Measurements from ENCODE around the gene SYDE2.
A peak's percentile ranks its signal among the peaks of the same experiment; 100 is the strongest.
"Not testable (repeated sequence)": the region's sequence is repeated elsewhere in the genome, so short reads cannot be mapped to it uniquely, and the experiment has no call there.

The SYDE2 gene

DNA sequence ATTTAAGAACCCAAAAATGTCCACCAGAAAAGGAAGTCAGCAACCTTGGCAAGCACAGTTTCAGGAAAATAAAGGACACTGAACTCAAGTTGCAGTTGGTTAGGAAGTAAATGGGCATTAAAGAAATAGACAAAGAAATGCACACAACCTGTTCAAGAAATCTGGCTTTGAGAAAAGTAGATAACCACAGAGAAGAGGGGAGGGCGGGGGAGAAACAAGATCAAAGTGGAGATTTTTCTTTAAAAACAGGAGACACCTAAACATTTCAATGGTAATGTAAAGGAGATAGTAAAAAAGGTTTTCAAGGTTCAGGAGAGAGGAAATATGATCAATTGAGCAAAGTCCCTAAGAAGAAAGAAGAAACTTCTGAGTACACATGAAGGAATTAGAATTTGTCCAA lies 29.1 kb downstream of the SYDE2 start:
- DNase-seq = no peak

DNA sequence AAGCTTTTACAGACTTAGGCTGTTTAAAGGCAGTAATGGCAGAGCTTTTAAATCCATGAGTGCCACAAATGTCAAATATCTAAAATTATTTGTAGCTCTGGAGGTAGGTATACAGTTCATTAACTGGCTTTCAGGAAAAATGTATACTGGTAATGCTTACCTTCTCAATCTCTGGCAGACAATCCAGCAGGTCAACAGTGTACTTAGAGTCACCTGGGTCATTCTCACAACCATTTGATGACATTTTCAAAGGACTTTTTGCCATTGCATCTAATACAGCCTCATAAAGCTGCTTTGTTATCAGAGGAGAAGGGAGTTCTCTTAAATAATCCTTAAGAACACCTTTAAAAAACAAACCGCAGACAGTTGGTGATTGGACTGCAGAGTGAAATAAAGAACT lies 31.9 kb downstream of the SYDE2 start:
- DNase-seq = no peak

DNA sequence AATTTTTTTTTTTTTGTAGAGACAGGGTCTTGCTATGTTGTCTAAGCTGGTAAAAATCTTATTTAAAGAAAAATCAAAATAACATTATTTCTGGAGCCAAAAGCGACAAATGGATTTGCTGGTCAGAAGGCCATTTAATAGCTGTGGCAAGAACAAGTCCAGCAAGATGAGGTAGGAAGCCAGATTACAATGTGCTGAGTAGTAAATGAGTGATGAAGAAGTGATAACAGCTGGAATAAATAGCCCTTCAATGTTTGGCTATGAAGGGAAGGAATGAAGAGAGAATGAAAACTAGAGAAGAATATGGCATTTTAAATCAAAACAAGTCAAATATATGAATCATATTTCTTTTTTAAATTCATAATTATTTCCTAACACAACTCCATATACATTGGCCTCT lies 34.5 kb downstream of the SYDE2 start:
- no peak for DNase-seq

DNA sequence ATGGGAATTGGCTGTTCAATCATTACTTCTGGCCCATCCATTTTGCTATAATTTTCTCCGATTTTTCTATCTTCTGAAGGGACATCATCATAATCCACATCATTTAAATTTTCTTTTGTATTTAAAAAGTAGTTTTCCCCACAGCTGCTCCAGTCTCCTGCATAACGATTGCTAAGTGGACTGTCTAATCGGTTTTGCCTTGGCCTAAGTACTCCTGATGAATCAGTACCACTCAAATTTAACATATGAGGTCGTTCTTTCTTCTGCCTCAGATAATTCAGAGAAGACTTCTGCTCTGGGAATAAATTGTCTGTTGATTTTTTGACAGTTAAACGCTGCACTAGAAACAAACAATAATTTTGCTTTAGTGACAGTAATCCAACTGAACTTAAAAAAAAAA lies 41.9 kb downstream of the SYDE2 start:
- DNase-seq = peak in 1 of 3 experiments; percentile 6

DNA sequence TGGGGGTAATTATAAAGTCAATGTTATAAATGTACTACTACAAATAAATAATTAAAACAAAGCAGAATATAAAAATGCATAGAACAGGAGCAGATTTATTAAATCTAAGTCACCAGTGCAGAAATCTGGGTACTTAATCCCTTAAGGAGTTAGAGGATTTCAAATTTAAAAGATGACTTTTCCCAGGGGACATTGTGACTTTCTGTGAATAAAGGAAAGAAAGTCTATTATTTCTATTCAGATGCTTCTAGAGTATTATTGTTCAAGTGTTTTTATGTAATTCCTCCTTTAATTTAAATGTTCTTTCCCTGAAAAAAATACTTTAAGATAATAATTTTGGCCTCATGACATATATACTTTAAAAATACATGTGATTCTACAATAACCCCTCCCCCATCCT lies 43.4 kb downstream of the SYDE2 start:
- no peak for DNase-seq

DNA sequence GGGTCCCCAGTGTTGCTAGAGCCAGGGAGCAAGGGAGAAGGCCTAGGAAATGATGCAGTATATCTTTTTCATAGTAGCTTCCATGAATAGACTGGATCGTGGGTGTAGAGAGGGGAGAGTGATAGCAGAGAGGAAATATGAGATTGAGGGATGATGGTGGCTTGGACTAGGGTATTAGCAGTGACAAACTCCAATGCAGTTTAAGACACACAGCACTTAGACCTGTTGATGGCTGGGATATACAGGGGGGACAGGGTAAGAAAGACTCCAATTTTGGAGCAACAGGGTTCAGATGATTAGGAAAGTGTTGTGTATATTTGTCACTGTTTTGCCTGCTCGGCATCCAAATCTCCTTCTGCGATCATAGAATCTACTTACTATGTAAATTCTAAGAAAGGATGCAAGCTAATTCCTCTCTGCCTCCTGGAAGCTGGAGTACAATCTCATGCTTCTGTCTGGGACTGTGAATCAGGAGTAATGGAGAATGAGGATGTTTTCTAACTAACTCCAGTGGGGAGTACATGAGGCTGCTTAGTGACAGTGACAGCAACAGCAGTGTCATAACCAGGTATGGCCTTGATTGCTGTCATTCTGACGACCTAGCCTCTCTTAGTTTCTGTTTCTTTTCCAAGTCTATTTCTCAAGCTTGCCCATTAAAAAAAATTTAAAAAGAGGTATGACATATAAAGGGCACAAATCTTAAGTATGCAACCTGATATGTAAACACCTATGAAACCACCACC lies 47.5 kb downstream of the SYDE2 start:
- no peak for DNase-seq

DNA sequence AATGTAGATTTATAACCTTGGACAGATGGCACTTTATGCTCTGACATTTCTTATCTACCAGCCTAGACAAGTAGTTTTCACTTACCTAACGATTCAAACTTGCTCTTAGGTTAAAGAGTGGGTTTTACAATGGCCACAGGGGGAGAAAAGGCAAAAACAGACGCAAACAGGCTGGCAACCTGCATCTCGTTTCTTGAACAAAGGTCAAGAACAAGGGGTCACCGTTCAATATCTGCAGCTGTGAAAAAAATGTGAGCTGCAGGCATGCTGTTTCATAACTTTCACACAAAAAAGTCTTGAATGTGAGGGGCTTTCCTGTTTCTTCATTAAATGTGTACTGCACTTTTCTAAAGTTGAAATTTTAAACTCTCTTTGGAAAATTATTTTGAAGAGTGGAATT lies 49.4 kb downstream of the SYDE2 start:
- DNase-seq = no peak

DNA sequence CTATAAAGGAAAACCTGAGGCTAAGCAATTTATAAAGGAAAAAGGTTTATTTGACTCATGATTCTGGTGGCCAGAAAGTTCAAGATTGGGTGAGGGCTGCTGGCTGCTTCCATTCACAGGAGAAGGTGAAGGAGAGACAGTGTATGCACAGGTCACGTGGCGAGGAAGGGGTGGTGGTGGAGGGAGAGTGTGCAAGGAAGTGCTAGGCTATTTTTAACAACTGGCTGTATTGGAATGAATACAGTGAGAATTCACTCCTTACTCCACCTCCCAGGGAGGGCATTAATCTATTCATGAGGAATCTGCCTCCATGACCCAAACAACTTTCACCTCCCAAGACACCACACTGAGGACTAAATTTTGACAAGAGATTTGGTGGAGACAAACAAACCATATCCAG lies 51.0 kb downstream of the SYDE2 start:
- no peak for DNase-seq

DNA sequence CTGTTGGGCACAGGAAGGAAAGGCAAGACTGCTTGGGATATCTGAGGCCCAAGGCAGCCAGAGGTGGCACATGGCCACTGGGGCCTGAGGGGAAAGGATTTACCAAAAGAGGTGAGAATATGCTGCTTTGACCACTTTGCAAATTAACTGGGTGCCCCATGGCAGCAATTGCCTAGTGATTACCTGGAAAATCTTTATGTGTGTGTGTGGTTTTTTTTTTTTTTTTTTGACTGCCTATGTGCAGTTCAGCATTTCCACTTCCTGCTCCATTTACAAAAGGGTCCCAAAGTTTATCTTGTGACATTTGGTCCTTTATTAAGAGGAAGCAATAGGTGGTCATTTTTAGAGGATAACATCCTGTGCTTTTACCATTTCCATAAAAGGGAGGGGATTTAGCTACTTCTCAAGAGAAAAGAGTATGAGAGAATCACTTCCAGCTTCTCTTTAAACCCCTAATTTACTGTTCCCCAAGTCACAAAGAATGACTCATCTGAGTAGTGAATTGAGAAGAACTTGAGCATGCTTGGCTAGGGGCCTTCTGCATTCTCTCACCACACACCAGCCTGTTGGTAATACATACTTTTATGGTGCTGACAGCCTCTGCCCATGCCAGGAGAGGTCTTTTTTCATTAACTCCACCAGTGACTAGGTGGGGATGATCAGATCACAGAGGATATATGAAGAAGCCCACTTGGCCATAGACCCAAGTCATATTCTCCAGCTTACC lies 52.1 kb downstream of the SYDE2 start:
- no peak for DNase-seq

DNA sequence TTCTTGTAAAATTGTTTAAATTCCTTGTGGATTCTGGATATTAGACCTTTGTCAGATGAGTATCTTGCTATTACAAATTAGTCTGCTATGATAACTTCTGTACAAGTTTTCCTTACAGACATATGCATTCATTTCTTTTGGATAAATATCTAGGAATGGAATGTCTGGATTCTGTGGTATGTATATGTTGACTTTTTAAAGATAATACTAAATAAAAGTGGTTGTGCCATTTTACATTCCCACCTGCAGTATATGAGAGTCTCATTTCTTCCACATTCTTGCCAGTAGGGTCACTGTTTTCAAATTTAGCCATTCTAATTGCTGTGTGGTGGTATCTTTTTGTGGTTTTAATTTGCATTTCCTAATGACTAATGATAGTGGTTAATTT lies 53.9 kb downstream of the SYDE2 start:
- DNase-seq = no peak

DNA sequence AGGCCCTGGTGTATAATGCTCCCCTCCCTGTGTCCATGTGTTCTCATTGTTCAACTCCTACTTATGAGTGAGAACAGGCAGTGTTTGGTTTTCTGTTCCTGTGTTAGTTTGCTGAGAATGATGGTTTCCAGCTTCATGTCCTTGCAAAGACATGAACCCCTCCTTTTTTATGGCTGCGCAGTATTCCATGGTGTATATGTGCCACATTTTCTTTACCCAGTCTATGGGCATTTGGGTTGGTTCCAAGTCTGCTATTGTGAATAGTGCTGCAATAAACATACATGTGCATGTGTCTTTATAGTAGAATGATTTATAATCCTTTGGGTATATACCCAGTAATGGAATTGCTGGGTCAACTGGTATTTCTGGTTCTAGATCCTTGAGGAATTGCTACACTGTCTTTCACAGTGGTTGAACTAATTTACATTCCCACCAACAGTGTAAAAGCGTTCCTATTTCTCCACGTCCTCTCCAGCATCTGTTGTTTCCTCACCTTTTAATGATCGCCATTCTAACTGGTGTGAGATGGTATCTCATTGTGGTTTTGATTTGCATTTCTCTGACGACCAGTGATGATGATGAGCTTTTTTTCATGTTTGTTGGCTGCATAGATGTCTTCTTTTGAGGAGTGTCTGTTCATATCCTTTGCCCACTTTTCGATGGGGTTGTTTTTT lies 54.4 kb downstream of the SYDE2 start:
- DNase-seq = not testable (repeated sequence)

DNA sequence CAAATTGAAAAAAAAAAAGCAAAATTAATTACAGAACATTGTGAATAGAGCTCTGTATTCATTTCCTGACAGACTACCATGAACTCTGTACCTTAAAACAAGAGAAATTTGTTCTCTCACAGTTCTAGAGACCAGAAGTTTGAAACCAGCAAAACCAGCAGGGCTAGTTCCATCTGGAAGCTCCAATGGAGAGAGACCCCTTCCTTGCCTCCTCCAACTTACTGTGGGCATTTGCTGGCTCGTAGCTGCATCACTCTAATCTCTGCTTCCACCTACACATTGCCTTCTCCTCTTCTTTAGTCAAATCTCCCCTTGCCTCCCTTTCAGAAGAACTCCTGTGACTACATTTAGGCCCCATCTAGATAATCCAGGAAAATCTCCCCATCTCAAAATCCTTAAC lies 56.5 kb downstream of the SYDE2 start:
- no peak for DNase-seq

DNA sequence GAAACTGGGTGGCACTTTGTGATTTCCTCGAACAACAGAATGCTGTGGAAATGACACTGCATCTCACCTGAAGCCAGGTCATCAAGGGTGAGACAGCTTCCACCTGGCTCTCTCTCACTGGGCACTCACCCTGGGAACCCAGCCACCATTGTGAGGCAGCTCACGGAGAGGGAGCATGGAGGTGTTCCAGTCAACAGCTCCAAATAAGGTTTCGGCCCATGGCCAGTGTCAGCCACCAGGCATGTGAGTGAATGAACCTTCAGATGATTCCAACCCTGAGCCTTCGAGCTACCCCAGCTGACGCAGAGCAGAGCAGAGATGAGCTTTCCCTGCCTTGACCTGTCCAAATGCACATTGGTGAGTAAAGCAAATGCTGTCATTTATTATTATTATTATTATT lies 58.1 kb downstream of the SYDE2 start:
- no peak for DNase-seq

DNA sequence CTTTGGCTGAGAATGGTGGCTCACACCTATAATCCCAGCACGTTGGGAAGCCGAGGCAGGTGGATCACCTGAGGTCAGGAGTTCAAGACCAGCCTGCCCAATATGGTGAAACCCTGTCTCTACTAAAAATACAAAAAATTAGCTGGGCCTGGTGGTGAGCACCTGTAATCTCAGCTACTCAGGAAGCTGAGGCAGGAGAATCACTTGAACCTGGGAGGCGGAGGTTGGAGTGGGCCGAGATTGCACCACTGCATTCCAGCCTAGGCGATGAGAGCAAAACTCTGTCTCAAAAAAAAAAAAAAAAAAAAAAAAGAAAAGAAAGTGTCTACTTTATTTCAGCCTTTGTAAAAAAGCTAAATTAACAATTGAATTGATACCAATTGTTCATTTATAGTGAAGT lies 62.4 kb downstream of the SYDE2 start:
- not testable (repeated sequence) for DNase-seq

DNA sequence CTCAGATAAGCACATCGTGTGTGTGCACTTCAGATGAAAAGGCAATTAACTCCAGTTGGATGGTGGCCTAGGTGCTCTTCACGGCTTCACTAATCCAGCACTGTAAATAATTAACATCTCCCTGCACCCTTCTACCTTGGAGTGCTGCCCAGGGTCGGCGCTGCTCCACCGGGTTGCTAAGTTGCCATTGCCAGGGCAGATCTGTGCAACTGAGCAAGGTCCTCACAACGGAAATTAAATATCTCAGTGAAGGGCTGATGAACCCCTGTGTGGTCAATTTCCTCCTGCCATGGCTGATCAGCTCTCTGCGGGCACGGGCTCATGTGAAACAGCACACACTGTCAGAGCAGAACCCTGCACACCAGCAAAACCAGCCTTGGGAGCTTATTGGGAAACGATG lies 63.2 kb downstream of the SYDE2 start:
- DNase-seq = peak; percentile 85 to 97 (median 90)

DNA sequence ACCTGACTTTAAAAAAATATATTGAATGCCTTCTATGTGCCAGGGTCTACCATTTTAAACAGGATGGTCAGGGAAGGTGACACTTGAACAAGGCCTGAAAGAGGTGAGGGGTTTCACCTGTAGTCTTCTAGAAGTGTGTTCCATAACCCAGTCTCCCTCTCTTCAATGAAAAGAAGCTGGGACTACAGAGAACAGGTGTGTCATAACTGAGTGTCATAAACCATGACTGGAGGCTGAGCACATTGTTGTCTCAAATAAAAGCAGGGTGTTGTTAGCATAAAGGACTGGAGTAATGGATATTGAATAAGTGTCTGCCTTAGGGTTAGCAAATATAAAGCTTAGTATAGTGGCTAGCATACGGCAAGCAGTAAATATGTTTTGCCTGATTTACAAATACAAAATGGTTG lies 65.4 kb downstream of the SYDE2 start:
- DNase-seq = peak; percentile 78 to 94 (median 80)

DNA sequence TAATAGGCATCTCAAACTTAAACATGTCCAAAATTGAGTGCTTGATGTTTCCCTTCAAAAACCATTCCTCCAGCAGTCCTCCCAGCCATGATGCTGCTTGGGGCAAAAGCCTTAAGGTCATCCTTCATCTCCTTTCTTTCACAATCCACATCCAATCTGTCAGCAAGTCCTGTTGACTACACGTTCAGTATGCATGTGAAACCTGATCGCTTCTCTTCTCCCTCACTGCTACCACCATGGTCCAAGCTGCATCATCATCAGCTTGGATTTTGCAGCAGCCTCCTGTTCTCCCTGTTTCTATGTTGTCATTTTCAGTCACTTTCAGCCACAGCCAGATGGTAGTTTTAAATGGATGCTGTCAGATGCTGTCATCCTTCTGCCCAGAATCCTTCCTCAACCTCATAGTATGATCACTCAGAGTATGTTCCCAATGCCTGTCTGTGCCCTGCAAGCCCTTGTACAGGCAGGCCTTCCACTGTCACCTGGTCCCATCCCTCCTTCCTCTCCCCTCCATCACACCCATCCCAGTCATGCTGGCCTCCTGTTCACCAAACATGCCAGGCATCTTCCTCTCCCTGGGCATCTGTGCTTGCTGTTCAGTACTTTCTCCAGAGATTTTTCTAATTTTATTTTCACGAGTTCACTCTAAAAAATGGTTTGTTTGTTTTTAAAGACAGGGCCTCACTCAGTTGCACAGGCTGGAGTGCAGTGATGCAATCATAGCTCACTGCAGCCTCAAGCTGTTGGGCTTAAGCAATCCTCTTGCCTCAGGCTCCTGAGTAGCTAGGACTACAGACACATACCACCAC lies 66.0 kb downstream of the SYDE2 start:
- peak in 2 of 3 experiments; percentile 58 to 80 for DNase-seq

DNA sequence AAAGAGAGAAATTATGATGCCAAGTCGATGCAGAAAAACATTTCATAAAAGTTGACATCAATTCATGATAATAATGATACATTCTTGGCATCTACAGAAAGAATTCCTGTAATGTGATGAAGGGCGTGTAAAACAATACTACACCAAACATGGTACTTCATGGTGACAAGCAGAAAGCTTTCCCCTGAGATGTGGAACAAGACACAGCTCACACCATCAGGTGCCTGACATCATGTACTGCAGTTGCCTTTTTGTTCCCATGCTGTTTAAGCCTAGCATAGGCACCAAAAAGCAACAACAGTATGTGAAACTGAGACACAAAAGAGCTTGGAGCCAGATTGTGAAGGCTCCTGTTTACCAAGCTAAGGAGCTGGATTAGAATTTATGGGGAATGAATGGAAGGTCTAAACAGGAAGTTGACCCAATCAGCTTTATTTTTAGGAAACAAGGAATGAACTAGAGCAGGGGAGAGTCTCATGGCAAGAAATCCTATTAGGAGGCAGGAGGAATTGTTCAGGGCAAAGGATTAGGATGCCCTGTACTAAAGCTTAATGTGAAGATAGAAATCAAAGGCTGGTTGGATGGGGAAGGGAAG lies 67.2 kb downstream of the SYDE2 start:
- DNase-seq = peak in 1 of 3 experiments; percentile 21

DNA sequence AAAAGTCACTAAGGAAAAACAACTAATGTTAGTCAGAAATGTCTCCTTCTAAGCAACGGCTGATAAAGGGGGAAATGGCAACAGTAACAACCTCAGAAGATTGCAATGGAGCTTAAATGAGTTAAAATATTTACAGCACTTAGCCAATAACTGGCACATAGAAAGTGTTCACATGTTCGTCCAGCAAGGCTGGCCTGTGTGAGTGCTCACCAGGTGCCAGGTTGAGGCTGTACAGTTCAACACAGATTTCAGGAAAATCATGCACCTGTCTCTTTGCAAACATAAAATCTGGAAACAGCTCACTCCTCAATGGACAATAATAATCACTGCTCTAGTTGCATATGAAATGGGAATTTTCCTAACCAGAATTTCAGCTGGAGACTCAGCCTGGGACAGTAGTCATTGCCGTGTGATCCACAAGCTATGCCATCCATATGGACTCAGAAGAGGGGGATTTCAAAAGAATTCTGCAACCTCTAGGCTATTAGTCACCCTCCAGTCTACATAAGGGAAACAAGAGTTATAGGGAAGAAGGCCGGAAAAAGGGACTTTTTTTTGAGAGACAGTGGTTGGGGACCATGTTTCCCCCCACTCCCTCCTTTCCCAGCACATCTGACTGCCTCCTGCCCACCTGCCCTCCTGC lies 68.6 kb downstream of the SYDE2 start:
- DNase-seq = peak in 2 of 3 experiments; percentile 21 to 63

DNA sequence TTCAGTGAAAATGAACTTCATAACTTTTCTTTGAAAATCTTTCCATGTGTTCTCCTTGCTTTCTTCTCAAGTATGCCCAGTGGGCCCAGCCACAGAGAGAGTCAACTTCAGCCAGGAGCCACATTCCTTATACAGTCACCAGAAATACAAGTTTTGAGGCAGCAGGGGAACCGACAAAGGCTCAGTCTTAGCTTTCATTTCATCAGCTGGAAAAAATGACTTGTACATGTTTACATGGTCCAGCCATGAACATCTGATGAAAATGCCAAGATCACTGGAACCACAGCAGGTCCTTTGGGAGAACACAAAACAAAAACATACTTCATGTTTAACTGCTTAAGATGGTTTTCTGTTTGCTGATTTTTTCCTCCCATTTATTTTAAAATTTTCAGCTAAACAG lies 72.5 kb downstream of the SYDE2 start:
- DNase-seq = no peak

DNA sequence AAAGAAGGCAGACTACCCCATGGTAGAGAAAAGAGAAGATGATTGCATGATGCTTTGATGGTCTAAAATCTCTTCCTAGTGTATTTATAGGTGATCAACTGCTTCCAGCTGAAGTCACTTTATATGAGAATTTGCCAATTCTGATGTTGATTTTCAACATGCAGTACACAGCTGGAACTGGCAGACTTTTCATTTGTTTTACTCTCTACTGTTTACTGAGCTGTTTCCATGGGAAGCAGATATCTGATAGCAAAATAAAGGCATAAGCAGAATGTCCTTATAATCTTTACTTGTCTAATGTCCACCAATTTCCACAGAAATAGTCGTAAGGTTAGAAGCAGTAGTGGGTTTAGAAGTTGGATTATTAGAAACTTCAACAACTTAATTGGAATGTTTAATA lies 74.9 kb downstream of the SYDE2 start:
- peak in 1 of 3 experiments; percentile 22 for DNase-seq

DNA sequence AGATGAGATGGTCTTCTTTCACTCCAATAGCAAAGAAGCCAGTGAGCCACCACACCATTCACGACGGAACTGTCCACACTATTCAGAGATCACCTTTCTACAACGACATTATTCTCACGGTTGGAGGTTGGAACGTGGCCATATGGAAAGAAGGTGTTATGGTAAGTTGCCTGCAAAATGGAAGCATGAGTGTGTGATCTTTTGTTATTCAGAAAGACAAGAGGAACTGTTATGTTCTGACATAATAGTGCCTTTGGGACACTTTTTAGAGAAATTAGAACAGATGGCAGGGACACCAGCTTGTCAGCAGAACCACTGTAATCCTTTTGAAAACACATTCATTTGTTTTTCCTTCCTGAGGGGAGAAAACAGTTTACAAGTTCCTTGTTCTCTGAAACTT lies 76.7 kb downstream of the SYDE2 start:
- DNase-seq = peak in 2 of 3 experiments; percentile 56 to 72
